ENCODE data around the gene TNFSF9. TPM values are rescaled to one million over a fixed set of nuclear protein-coding genes. Genes with fewer than 3 reads are reported as not detected.

Gene TNFSF9
- total and polyA plus RNA-seq, 2 donors (not counting 1 experiment from before 2014, with no cell fraction given) = 11.7 to 24.3 TPM

- Histone ChIP-seq H3K27me3 (replicated peaks in 1 of 4; ENCODE audit: control extremely low read depth in 1 of 4, control insufficient read depth in 3 of 4, insufficient read depth in 4 of 4, low read length in 3 of 4) (no peaks in the 10 kb centered on the region), H2AFZ (ENCODE audit: insufficient read depth, low read depth, low read length, poor library complexity, severe bottlenecking) (no peak overlapping the region), H3K79me2 (ENCODE audit: control insufficient read depth, insufficient read depth, low read length) (no peaks in the 10 kb centered on the region), H4K20me1 (ENCODE audit: control insufficient read depth, insufficient read depth, low read length, poor library complexity, severe bottlenecking) (no peaks in the 10 kb centered on the region), H3K27ac (ENCODE audit: low read length in 2 of 2) (no peak overlapping the region), H3K9ac (ENCODE audit: low read length) (no peak overlapping the region), H3K4me2 (replicated peaks; ENCODE audit: low read depth, low read length, poor library complexity, severe bottlenecking) (no peak overlapping the region), H3K4me3 (ENCODE audit: control extremely low read depth in 1 of 5, extremely low read depth in 1 of 5, insufficient read depth in 1 of 5, low read depth in 2 of 5, low read length in 4 of 5) (no peak overlapping the region), H3K9me3 (ENCODE audit: control extremely low read depth in 1 of 3, control insufficient read depth in 2 of 3, insufficient read depth in 1 of 3, low read length in 2 of 3) (peaks cover 0 to 4% (median 3%) of the 10 kb centered on the region in 3 donors), H3K36me3 (replicated peaks in 1 of 2; ENCODE audit: control extremely low read depth in 1 of 2, control insufficient read depth in 1 of 2, extremely low read depth in 1 of 2, insufficient read depth in 2 of 2, low read length in 1 of 2) (no peaks in the 10 kb centered on the region), H3K4me1 (ENCODE audit: control insufficient read depth in 2 of 2, insufficient read depth in 2 of 2, low read length in 2 of 2) (peaks cover 0 to 12% of the 10 kb centered on the region in 2 donors)
- peaks cover 2% of the 10 kb centered on the region for H3K9me3 Mint-ChIP-seq (ENCODE audit: insufficient read depth)
- WGBS (ENCODE audit: insufficient coverage) = 90% methylated on average over 3 of the region's 4 CpGs
- no peak overlapping the region for H3K4me3 Mint-ChIP-seq
- H3K27me3 Mint-ChIP-seq = no peaks in the 10 kb centered on the region
- H3K4me1 Mint-ChIP-seq = peaks cover 12% of the 10 kb centered on the region
- ChIA-PET CTCF (interaction anchor here (0.9 to 2.1 kb wide), 3 partner anchors 10 to 274 kb away, joined by 3 to 6 read pairs (median 4); partner anchors contain the start of gene DENND1C), POLR2A (interaction anchor here (0.6 kb wide), 1 partner anchor 179 kb away, joined by 4 read pairs; no protein-coding TSS in a partner anchor)
- ATAC-seq (ENCODE audit: low read depth) = no peak
- H3K27ac Mint-ChIP-seq = no peak overlapping the region
- TF ChIP-seq EZH2 (IDR thresholded peaks at IDR 0.05; ENCODE audit: borderline replicate concordance, insufficient read depth, low read depth, low read length, poor library complexity, severe bottlenecking) (no peak), CTCF (IDR thresholded peaks at IDR 0.05) (no peak)
- intact Hi-C loops (cut with micrococcal nuclease) = no loop called here
- DNase-seq = no peak
Measured at GRCh38 chr19:6491802-6492592, 38.8 kb upstream of the TNFSF9 start.

- Histone ChIP-seq H3K4me2 (replicated peaks; ENCODE audit: low read depth, low read length, poor library complexity, severe bottlenecking) (no peak overlapping the region), H3K27me3 (replicated peaks in 1 of 4; ENCODE audit: control extremely low read depth in 1 of 4, control insufficient read depth in 3 of 4, insufficient read depth in 4 of 4, low read length in 3 of 4) (no peaks in the 10 kb centered on the region), H3K4me3 (ENCODE audit: control extremely low read depth in 1 of 5, extremely low read depth in 1 of 5, insufficient read depth in 1 of 5, low read depth in 2 of 5, low read length in 4 of 5) (no peak overlapping the region), H3K79me2 (ENCODE audit: control insufficient read depth, insufficient read depth, low read length) (no peaks in the 10 kb centered on the region), H3K27ac (ENCODE audit: low read length in 2 of 2) (no peak overlapping the region), H3K9ac (ENCODE audit: low read length) (no peak overlapping the region), H3K9me3 (ENCODE audit: control extremely low read depth in 1 of 3, control insufficient read depth in 2 of 3, insufficient read depth in 1 of 3, low read length in 2 of 3) (peaks cover 0 to 4% (median 3%) of the 10 kb centered on the region in 3 donors), H3K36me3 (replicated peaks in 1 of 2; ENCODE audit: control extremely low read depth in 1 of 2, control insufficient read depth in 1 of 2, extremely low read depth in 1 of 2, insufficient read depth in 2 of 2, low read length in 1 of 2) (no peaks in the 10 kb centered on the region), H4K20me1 (ENCODE audit: control insufficient read depth, insufficient read depth, low read length, poor library complexity, severe bottlenecking) (no peaks in the 10 kb centered on the region), H2AFZ (ENCODE audit: insufficient read depth, low read depth, low read length, poor library complexity, severe bottlenecking) (no peak overlapping the region), H3K4me1 (ENCODE audit: control insufficient read depth in 2 of 2, insufficient read depth in 2 of 2, low read length in 2 of 2) (peaks cover 0 to 7% of the 10 kb centered on the region in 2 donors)
- H3K9me3 Mint-ChIP-seq (ENCODE audit: insufficient read depth) = peaks cover 2% of the 10 kb centered on the region
- ATAC-seq (ENCODE audit: low read depth) (no peak), DNase-seq (no peak)
- TF ChIP-seq EZH2 (IDR thresholded peaks at IDR 0.05; ENCODE audit: borderline replicate concordance, insufficient read depth, low read depth, low read length, poor library complexity, severe bottlenecking) (no peak), CTCF (IDR thresholded peaks at IDR 0.05) (no peak)
- intact Hi-C loops (cut with micrococcal nuclease) = no loop called here
- WGBS (ENCODE audit: insufficient coverage) = 95% methylated on average over 8 of the region's 8 CpGs
- H3K27ac Mint-ChIP-seq = no peak overlapping the region
- no peaks in the 10 kb centered on the region for H3K27me3 Mint-ChIP-seq
- CTCF ChIA-PET = interaction anchor here (0.7 kb wide), 1 partner anchor 275 kb away, joined by 3 read pairs; no protein-coding TSS in a partner anchor
- POLR2A ChIA-PET = no interaction called here
- H3K4me1 Mint-ChIP-seq = peaks cover 8% of the 10 kb centered on the region
- no peak overlapping the region for H3K4me3 Mint-ChIP-seq
Measured at GRCh38 chr19:6494438-6495036, 36.3 kb upstream of the TNFSF9 start.
